Gastrocnemius medialis (tissue), 4 donors: ENCODE data around the gene NUDT14. TPM values are rescaled to one million over a fixed set of nuclear protein-coding genes. Genes with fewer than 3 reads are reported as not detected.

Experiments used
- ATAC-seq, 2 donors: fragments of 150-250 bp; one replicate each; pipeline ENCODE4 v1.9.1; 2016
- DNase-seq, 2 donors: peaks; one replicate each; pipeline ENCODE4 v3.0.0-alpha.2; 2019
- H3K27ac ChIP-seq, 4 donors: fragments of 200-600 bp; sonication (generic); 1 replicate in 1 of 4; 2 replicates in 3 of 4; pipeline ENCODE4 v1.5.1; 2016 to 2018; ENCODE audit warnings: mild to moderate bottlenecking in 2 of 4, moderate library complexity in 1 of 4
- H3K27me3 ChIP-seq, 3 donors: fragments of 200-600 bp; sonication (generic) in 2 of 3; 1 replicate in 1 of 3; 2 replicates in 2 of 3; pipeline versions ENCODE4 v1.5.1 to v1.6.0; 2016 to 2019; ENCODE audit warnings: mild to moderate bottlenecking in 1 of 3, moderate library complexity in 1 of 3
- H3K36me3 ChIP-seq, 2 donors: fragments of 200-600 bp; sonication (generic) in 1 of 2; one replicate each; pipeline ENCODE4 v1.5.1; 2017 to 2018
- H3K4me1 ChIP-seq, 2 donors: fragments of 200-600 bp; sonication (generic) in 1 of 2; one replicate each; pipeline ENCODE4 v1.5.1; 2016 to 2017; ENCODE audit warnings: mild to moderate bottlenecking in 2 of 2
- H3K4me3 ChIP-seq, 4 donors: fragments of 200-600 bp; sonication (generic) in 3 of 4; 1 replicate in 1 of 4; 2 replicates in 3 of 4; pipeline ENCODE4 v1.5.1; 2016 to 2019; ENCODE audit warnings: mild to moderate bottlenecking in 2 of 4
- H3K9me3 ChIP-seq, 3 donors: fragments of 200-600 bp; sonication (generic) in 2 of 3; 1 replicate in 1 of 3; 2 replicates in 2 of 3; pipeline ENCODE4 v1.5.1; 2016 to 2019
- POLR2A ChIP-seq, 2 donors: fragments of 450-650 bp; IDR thresholded peaks; one replicate each; pipeline ENCODE4 v1.6.1; 2017; ENCODE audit warnings: antibody characterized with exemption in 2 of 2, mild to moderate bottlenecking in 2 of 2, moderate library complexity in 2 of 2
- in situ Hi-C, 4 donors: fragments of 200-750 bp; cut with MboI; loops; one replicate each; pipeline versions ENCODE4 v1.15.0 to v1.8.0; 2017; ENCODE audit warnings: low sequenced_read_pairs in 4 of 4
- intact Hi-C: fragments of 100-400 bp; cut with DNase I; formaldehyde crosslinking; loops from one replicate; pipeline ENCODE4 v1.15.1; 2023; ENCODE audit warnings: low total_unique reads
- total RNA-seq, 4 donors: library from RNA; depleted of rRNA; stranded (reverse); fragments of >200 nt; gene quantifications; one replicate each; pipeline versions ENCODE4 v1.1.0 to v1.2.3, GENCODE V29; 2016
- TF ChIP-seq, protein P1 (sequence below), 5 experiments: fragments of 450-650 bp in 3 of 5; fragments of 200-600 bp in 2 of 5; sonication (generic) in 2 of 5; IDR thresholded peaks in 4 of 5; conservative IDR thresholded peaks in 1 of 5; 1 replicate in 4 of 5; 2 replicates in 1 of 5; pipeline ENCODE4 v1.5.1; 2016 to 2019; ENCODE audit warnings: antibody characterized with exemption in 5 of 5, mild to moderate bottlenecking in 3 of 5, moderate library complexity in 3 of 5

Gene NUDT14
- total RNA-seq, 4 donors from 2014 or later = 11.0 to 25.5 (median 16.4) TPM

DNA sequence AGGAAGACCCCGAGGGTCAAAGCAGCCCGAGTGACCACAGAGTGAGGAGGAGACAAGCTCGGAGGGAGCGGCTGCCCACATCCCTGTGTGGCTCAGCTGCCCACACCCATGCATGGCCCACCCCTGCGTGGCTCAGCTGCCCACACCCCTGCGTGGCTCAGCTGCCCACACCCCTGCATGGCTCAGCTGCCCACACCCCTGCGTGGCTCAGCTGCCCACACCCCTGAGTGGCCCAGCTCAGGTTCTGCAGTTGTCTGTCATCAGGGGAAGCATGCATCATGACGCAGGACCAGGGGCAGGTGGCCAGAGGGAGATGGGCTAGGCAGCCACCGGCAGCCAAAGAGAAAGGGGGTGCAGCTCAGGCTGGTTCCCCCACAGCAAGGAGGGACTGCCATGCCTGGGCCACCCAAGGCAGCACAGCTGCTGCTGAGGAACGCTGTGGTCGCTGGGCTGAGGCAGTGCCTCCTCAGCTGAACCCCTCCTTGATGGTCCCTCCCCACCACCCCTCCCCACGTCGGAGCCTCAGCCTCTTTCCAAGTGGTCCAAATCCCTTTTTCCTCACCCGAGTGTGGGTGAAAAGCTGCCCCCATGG, 33.3 kb upstream of the NUDT14 start:
- Histone ChIP-seq H3K4me3 (no peak overlapping the region), H3K4me1 (peaks cover 0 to 7% of the 10 kb centered on the region in 2 donors), H3K36me3 (peaks cover 0 to 32% of the 10 kb centered on the region in 2 donors), H3K27ac (no peak overlapping the region), H3K27me3 (no peaks in the 10 kb centered on the region), H3K9me3 (no peaks in the 10 kb centered on the region)
- intact Hi-C loops (no loop called here), in situ Hi-C loops (loop anchor here in 1 of 4 donors (25.0 kb wide), 1 partner anchor 123 kb away; no protein-coding TSS in a partner anchor)
- DNase-seq = no peak
- no peak for ATAC-seq
- TF ChIP-seq POLR2A (IDR thresholded peaks at IDR 0.05) = no peak
- TF ChIP-seq, protein P1, sequence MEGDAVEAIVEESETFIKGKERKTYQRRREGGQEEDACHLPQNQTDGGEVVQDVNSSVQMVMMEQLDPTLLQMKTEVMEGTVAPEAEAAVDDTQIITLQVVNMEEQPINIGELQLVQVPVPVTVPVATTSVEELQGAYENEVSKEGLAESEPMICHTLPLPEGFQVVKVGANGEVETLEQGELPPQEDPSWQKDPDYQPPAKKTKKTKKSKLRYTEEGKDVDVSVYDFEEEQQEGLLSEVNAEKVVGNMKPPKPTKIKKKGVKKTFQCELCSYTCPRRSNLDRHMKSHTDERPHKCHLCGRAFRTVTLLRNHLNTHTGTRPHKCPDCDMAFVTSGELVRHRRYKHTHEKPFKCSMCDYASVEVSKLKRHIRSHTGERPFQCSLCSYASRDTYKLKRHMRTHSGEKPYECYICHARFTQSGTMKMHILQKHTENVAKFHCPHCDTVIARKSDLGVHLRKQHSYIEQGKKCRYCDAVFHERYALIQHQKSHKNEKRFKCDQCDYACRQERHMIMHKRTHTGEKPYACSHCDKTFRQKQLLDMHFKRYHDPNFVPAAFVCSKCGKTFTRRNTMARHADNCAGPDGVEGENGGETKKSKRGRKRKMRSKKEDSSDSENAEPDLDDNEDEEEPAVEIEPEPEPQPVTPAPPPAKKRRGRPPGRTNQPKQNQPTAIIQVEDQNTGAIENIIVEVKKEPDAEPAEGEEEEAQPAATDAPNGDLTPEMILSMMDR (IDR thresholded peaks at IDR 0.05 in 4 of 5, conservative IDR thresholded peaks at IDR 0.05 in 1 of 5) = no peak

DNA sequence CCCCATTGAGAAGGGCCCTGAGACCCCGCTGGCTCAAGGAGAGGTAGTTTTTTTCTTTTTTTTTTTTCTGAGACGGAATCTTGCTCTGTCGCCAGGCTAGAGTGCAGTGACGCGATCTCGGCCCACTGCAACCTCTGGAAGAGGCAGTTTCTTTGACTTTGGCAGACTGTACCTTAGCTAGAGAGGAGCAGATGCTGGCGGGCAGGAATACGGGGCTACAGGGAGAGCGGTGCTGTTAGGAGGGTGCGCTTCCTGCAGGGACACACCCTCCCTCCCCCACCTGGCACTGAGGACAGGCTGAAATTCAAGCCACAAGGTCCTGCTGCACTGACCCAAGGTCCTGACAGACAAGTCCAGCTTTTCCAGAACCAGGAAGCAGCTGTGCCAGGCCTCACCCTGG, 32.2 kb upstream of the NUDT14 start:
- TF ChIP-seq, protein P1 (IDR thresholded peaks at IDR 0.05 in 4 of 5, conservative IDR thresholded peaks at IDR 0.05 in 1 of 5) = no peak
- H3K4me3 ChIP-seq = no peak overlapping the region
- no peaks in the 10 kb centered on the region for H3K27me3 ChIP-seq
- ATAC-seq (no peak), DNase-seq (no peak)
- no peak overlapping the region for H3K27ac ChIP-seq
- H3K4me1 ChIP-seq = peaks cover 0 to 7% of the 10 kb centered on the region in 2 donors
- peaks cover 0 to 27% of the 10 kb centered on the region in 2 donors for H3K36me3 ChIP-seq
- H3K9me3 ChIP-seq = no peaks in the 10 kb centered on the region
- in situ Hi-C loops (loop anchor here in 1 of 4 donors (25.0 kb wide), 1 partner anchor 124 kb away; no protein-coding TSS in a partner anchor), intact Hi-C loops (no loop called here)

DNA sequence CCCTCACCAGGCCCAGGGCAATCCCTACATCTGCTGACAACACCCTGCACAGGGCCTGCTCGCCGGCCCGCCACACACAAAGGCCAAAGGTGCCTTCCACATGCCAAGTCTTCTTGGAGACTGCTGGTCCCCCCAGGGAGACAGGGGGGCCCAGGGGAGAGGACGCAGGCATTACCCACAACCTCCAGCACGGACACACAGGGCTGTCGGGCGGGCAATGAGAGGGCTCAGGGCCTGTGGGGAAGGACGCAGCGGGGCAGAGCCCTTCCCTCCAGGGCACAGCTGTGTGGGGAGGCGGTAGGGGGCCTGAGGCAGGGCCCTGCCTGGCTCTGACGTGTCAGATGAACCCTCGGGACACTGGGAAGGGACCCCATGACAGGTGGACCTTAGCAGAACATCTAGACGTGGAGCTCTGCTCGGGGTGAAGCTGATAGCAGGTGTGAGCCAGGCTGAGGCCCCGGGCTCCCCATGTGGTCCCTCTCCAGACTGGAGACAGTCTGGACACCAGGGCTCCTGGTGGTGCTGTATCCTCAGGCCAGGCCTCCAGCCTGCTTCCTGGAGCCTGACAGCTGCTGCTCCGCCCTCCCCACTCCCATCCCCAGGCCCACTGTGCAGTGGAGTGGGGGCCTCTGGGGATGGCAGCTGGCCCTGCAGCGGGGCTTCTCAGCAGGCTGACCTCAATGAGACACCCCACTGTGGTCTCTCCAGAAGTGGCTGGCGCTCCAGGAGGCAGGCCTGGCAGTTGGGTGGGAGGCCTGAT, 31.6 kb upstream of the NUDT14 start:
- no peaks in the 10 kb centered on the region for H3K27me3 ChIP-seq
- in situ Hi-C loops (loop anchor here in 1 of 4 donors (25.0 kb wide), 1 partner anchor 125 kb away; no protein-coding TSS in a partner anchor), intact Hi-C loops (no loop called here)
- ATAC-seq (no peak), DNase-seq (no peak)
- peaks cover 0 to 7% of the 10 kb centered on the region in 2 donors for H3K4me1 ChIP-seq
- TF ChIP-seq, protein P1 (IDR thresholded peaks at IDR 0.05 in 4 of 5, conservative IDR thresholded peaks at IDR 0.05 in 1 of 5) = no peak
- no peak for TF ChIP-seq POLR2A (IDR thresholded peaks at IDR 0.05)
- no peak overlapping the region for H3K27ac ChIP-seq
- peaks cover 0 to 24% of the 10 kb centered on the region in 2 donors for H3K36me3 ChIP-seq
- H3K9me3 ChIP-seq = no peaks in the 10 kb centered on the region
- H3K4me3 ChIP-seq = no peak overlapping the region

DNA sequence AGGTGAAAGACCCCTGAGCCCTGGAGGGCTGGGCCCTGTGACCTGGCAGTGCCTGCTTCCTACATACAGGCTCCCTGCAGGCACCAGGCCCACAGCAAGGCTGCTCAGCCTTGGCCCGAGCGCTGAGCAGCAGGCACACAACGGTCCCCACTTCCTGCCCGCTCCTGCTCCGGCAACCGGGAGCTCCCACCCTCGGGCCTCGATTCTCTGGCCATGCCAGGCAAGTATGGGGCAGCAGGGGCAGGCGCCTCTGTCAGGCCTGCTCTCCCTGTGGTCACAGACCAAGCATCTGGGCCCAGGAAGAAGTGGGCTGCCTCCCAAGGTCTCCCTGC, 30.6 kb upstream of the NUDT14 start:
- Histone ChIP-seq H3K27me3 (no peaks in the 10 kb centered on the region), H3K27ac (no peak overlapping the region), H3K36me3 (peaks cover 0 to 14% of the 10 kb centered on the region in 2 donors), H3K9me3 (no peaks in the 10 kb centered on the region), H3K4me3 (no peak overlapping the region), H3K4me1 (peaks cover 4 to 7% of the 10 kb centered on the region in 2 donors)
- in situ Hi-C loops (loop anchor here in 1 of 4 donors (25.0 kb wide), 1 partner anchor 126 kb away; no protein-coding TSS in a partner anchor), intact Hi-C loops (no loop called here)
- no peak for ATAC-seq
- no peak for DNase-seq
- no peak for TF ChIP-seq POLR2A (IDR thresholded peaks at IDR 0.05)
- TF ChIP-seq, protein P1 (IDR thresholded peaks at IDR 0.05 in 4 of 5, conservative IDR thresholded peaks at IDR 0.05 in 1 of 5) = no peak
